GM21526 (cell line): Measurements from ENCODE around the gene CLCNKA.
"Not testable (repeated sequence)": the region's sequence is repeated elsewhere in the genome, so short reads cannot be mapped to it uniquely, and the experiment has no call there.

Experiments used
- ATAC-seq: cut with Tn5 transposase; IDR thresholded peaks from one replicate; pipeline ENCODE4 v1.9.1; 2021; ENCODE audit warnings: moderate library complexity; ENCODE audit not compliant: unreplicated experiment, low FRiP score

Gene CLCNKA

GRCh38 chr1:16039871-16040270, 18.0 kb downstream of the CLCNKA start:
- ATAC-seq = not testable (repeated sequence)

- ATAC-seq = no peak
Observed at GRCh38 chr1:16041200-16041599, 19.4 kb downstream of the CLCNKA start.

GRCh38 chr1:16042096-16042495, 20.3 kb downstream of the CLCNKA start:
- no peak for ATAC-seq

- not testable (repeated sequence) for ATAC-seq
Observed at GRCh38 chr1:16042654-16043053, 20.8 kb downstream of the CLCNKA start.

GRCh38 chr1:16043521-16043920, 21.7 kb downstream of the CLCNKA start, which contains the start of gene CLCNKB:
Gene CLCNKB (plus strand): TSS chr1:16043782. CDS start chr1:16044493, 711 bp downstream.
- no peak for ATAC-seq

GRCh38 chr1:16043950-16044349, 22.1 kb downstream of the CLCNKA start:
- no peak for ATAC-seq

- ATAC-seq = no peak
Observed at GRCh38 chr1:16046842-16047241, 25.0 kb downstream of the CLCNKA start.

GRCh38 chr1:16047791-16048475, 26.1 kb downstream of the CLCNKA start:
- ATAC-seq = no peak

- ATAC-seq = no peak
Observed at GRCh38 chr1:16048573-16049189, 26.8 kb downstream of the CLCNKA start.

- no peak for ATAC-seq
Observed at GRCh38 chr1:16050328-16050727, 28.5 kb downstream of the CLCNKA start.

GRCh38 chr1:16051039-16051438, 29.2 kb downstream of the CLCNKA start:
- no peak for ATAC-seq

GRCh38 chr1:16051949-16052348, 30.1 kb downstream of the CLCNKA start:
- not testable (repeated sequence) for ATAC-seq

- no peak for ATAC-seq
Observed at GRCh38 chr1:16053781-16054502, 32.1 kb downstream of the CLCNKA start.

GRCh38 chr1:16054598-16055540, 33.0 kb downstream of the CLCNKA start:
- no peak for ATAC-seq

- ATAC-seq = no peak
Observed at GRCh38 chr1:16055613-16056520, 34.0 kb downstream of the CLCNKA start.

GRCh38 chr1:16056521-16056912, 34.7 kb downstream of the CLCNKA start:
- not testable (repeated sequence) for ATAC-seq

- not testable (repeated sequence) for ATAC-seq
Observed at GRCh38 chr1:16057314-16057915, 35.6 kb downstream of the CLCNKA start.

- not testable (repeated sequence) for ATAC-seq
Observed at GRCh38 chr1:16058394-16059120, 36.7 kb downstream of the CLCNKA start.
